H9 (cell line): ENCODE measurements around the gene SSUH2. TPM values are rescaled to one million over a fixed set of nuclear protein-coding genes. Genes with fewer than 3 reads are reported as not detected.

Source experiments
- DNase-seq: peaks from one replicate; pipeline ENCODE4 v3.0.0-alpha.2; 2017
- H2AFZ ChIP-seq: one replicate; pipeline ENCODE4 v1.6.1; 2013; ENCODE audit warnings: mild to moderate bottlenecking, low read length, control low read depth, moderate library complexity
- H2AK5ac ChIP-seq: 2 replicates; pipeline ENCODE4 v1.6.1; 2013; ENCODE audit warnings: low read length, control low read depth, mixed read lengths; ENCODE audit not compliant: insufficient read length
- H2BK120ac ChIP-seq: one replicate; pipeline ENCODE4 v1.6.1; 2013; ENCODE audit warnings: low read depth, mild to moderate bottlenecking, low read length, control low read depth, inconsistent platforms; ENCODE audit not compliant: poor library complexity, severe bottlenecking
- H2BK12ac ChIP-seq: 2 replicates; pipeline ENCODE4 v1.6.1; 2013; ENCODE audit warnings: low read length, control low read depth, mixed read lengths, low read depth; ENCODE audit not compliant: insufficient read length
- H2BK15ac ChIP-seq: 2 replicates; pipeline ENCODE4 v1.6.1; 2013; ENCODE audit warnings: low read depth, low read length, control low read depth
- H2BK20ac ChIP-seq: one replicate; pipeline ENCODE4 v1.6.1; 2013; ENCODE audit warnings: low read depth, mild to moderate bottlenecking, low read length, control low read depth, inconsistent platforms; ENCODE audit not compliant: poor library complexity, severe bottlenecking
- H2BK5ac ChIP-seq: 2 replicates; pipeline ENCODE4 v1.6.1; 2013; ENCODE audit warnings: low read length, control low read depth, mixed read lengths; ENCODE audit not compliant: insufficient read length
- H3K14ac ChIP-seq: 2 replicates; pipeline ENCODE4 v1.6.1; 2013; ENCODE audit warnings: low read length, control low read depth; ENCODE audit not compliant: insufficient read depth
- H3K18ac ChIP-seq: 2 replicates; pipeline ENCODE4 v1.6.1; 2013; ENCODE audit warnings: low read depth, mild to moderate bottlenecking, mixed read lengths, low read length, control low read depth; ENCODE audit not compliant: insufficient read length
- H3K23ac ChIP-seq: 2 replicates; pipeline ENCODE4 v1.6.1; 2013; ENCODE audit warnings: low read length, control low read depth, mixed read lengths, low read depth; ENCODE audit not compliant: insufficient read length
- H3K23me2 ChIP-seq: 2 replicates; pipeline ENCODE4 v1.6.1; 2013; ENCODE audit warnings: low read depth, mild to moderate bottlenecking, mixed read lengths, low read length, control low read depth; ENCODE audit not compliant: insufficient read length, poor library complexity, severe bottlenecking
- H3K27ac ChIP-seq: 2 replicates; pipeline ENCODE4 v1.5.1; 2013; ENCODE audit warnings: low read length, control low read depth, mixed read lengths, low read depth; ENCODE audit not compliant: insufficient read length
- H3K27me3 ChIP-seq: 2 replicates; pipeline ENCODE4 v1.6.1; 2013; ENCODE audit warnings: low read length, control low read depth, inconsistent platforms; ENCODE audit not compliant: insufficient read depth
- H3K4ac ChIP-seq: 2 replicates; pipeline ENCODE4 v1.6.1; 2013; ENCODE audit warnings: low read depth, mild to moderate bottlenecking, control low read depth, inconsistent platforms, low read length, moderate library complexity
- H3K4me1 ChIP-seq: 2 replicates; pipeline ENCODE4 v1.6.1; 2013; ENCODE audit warnings: low read length, control low read depth, inconsistent platforms; ENCODE audit not compliant: insufficient read depth
- H3K4me2 ChIP-seq: 2 replicates; pipeline ENCODE4 v1.6.1; 2013; ENCODE audit warnings: low read length, control low read depth, mixed read lengths; ENCODE audit not compliant: insufficient read length, insufficient read depth
- H3K56ac ChIP-seq: 2 replicates; pipeline ENCODE4 v1.6.1; 2013; ENCODE audit warnings: low read depth, mild to moderate bottlenecking, mixed read lengths, low read length, control low read depth; ENCODE audit not compliant: insufficient read length
- H3K79me1 ChIP-seq: 2 replicates; pipeline ENCODE4 v1.6.1; 2013; ENCODE audit warnings: low read depth, mild to moderate bottlenecking, moderate library complexity, low read length, control low read depth, inconsistent platforms; ENCODE audit not compliant: insufficient read depth, poor library complexity, severe bottlenecking
- H3K79me2 ChIP-seq: 2 replicates; pipeline ENCODE4 v1.6.1; 2013; ENCODE audit warnings: low read length, control low read depth, inconsistent platforms; ENCODE audit not compliant: insufficient read depth
- H3K9ac ChIP-seq: 2 replicates; pipeline ENCODE4 v1.6.1; 2013; ENCODE audit warnings: low read length, control low read depth, mixed read lengths; ENCODE audit not compliant: insufficient read length; ENCODE audit errors: extremely low read depth
- H3K9me3 ChIP-seq: one replicate; pipeline ENCODE4 v1.6.1; 2013; ENCODE audit warnings: low read depth, low read length, inconsistent platforms; ENCODE audit not compliant: control insufficient read depth
- H3T11ph ChIP-seq: one replicate; pipeline ENCODE4 v1.6.1; 2013; ENCODE audit warnings: mild to moderate bottlenecking, low read length, control low read depth, inconsistent platforms
- H4K20me1 ChIP-seq: one replicate; pipeline ENCODE4 v1.6.1; 2013; ENCODE audit not compliant: control insufficient read depth, insufficient read length, insufficient read depth
- H4K5ac ChIP-seq: 2 replicates; pipeline ENCODE4 v1.6.1; 2013; ENCODE audit warnings: low read depth, mild to moderate bottlenecking, mixed read lengths, low read length, control low read depth; ENCODE audit not compliant: insufficient read length
- H4K8ac ChIP-seq: replicated peaks from 2 replicates; pipeline ENCODE4 v1.6.1; 2013; ENCODE audit warnings: low read length, control low read depth, mixed read lengths, low read depth; ENCODE audit not compliant: insufficient read length
- H4K91ac ChIP-seq: 2 replicates; pipeline ENCODE4 v1.6.1; 2013; ENCODE audit warnings: low read depth, mild to moderate bottlenecking, moderate library complexity, mixed read lengths, low read length, control low read depth; ENCODE audit not compliant: insufficient read length
- H3K27ac Mint-ChIP-seq, 3 experiments: 2 replicates in 2 of 3; 3 replicates in 1 of 3; pipeline ENCODE4 v1.8.0; 2020 to 2021; ENCODE audit warnings: mixed read lengths in 3 of 3, mild to moderate bottlenecking in 1 of 3, moderate library complexity in 1 of 3
- H3K27me3 Mint-ChIP-seq: 2 replicates; pipeline ENCODE4 v1.8.0; 2021; ENCODE audit warnings: low read depth, mild to moderate bottlenecking, moderate library complexity, mixed read lengths
- H3K36me3 Mint-ChIP-seq, 3 experiments: 2 replicates in 2 of 3; 3 replicates in 1 of 3; pipeline ENCODE4 v1.8.0; 2020 to 2021; ENCODE audit warnings: low read depth in 3 of 3, mixed read lengths in 3 of 3; ENCODE audit not compliant: insufficient read depth in 1 of 3
- H3K4me1 Mint-ChIP-seq, 2 experiments: 2 replicates each; pipeline ENCODE4 v1.8.0; 2020; ENCODE audit warnings: mixed read lengths in 2 of 2
- H3K4me3 Mint-ChIP-seq, 2 experiments: 2 replicates in 1 of 2; 3 replicates in 1 of 2; pipeline ENCODE4 v1.8.0; 2020 to 2021; ENCODE audit warnings: mild to moderate bottlenecking in 2 of 2, mixed read lengths in 2 of 2, moderate library complexity in 1 of 2
- H3K9me3 Mint-ChIP-seq, 2 experiments: 2 replicates in 1 of 2; 3 replicates in 1 of 2; pipeline ENCODE4 v1.8.0; 2020; ENCODE audit warnings: mild to moderate bottlenecking in 2 of 2, mixed read lengths in 2 of 2, moderate library complexity in 1 of 2
- CTCF ChIP-seq: fragments of 200-600 bp; sonication (generic); conservative IDR thresholded peaks from 3 replicates; pipeline ENCODE4 v1.8.0; 2021; ENCODE audit warnings: antibody characterized with exemption, mild to moderate bottlenecking
- WGBS: extraction: QIAGEN DNeasy Blood & Tissue Kit; methylation state at CpG from one replicate; pipeline ENCODE4 v1.1.7; 2013; ENCODE audit warnings: missing lambda C conversion rate, low lambda C conversion rate, mixed read lengths; ENCODE audit not compliant: insufficient read length; ENCODE audit errors: extremely low coverage; 5-methylcytosine and 5-hydroxymethylcytosine counted together
- total RNA-seq: library from RNA; stranded (reverse); gene quantifications from 2 replicates; pipeline ENCODE4 v1.2.1, GENCODE V29; 2021

Gene SSUH2
- total RNA-seq, 1 experiment from 2014 or later, result 0.61 TPM

GRCh38 chr3:8647137-8647985, 2.8 kb upstream of the SSUH2 start:
- H4K5ac ChIP-seq, result no peak overlapping the region
- no peak overlapping the region for H3T11ph ChIP-seq
- H3K36me3 Mint-ChIP-seq, result no peaks in the 10 kb centered on the region
- no peak overlapping the region for H4K8ac ChIP-seq
- H3K23ac ChIP-seq, result no peak overlapping the region
- H3K23me2 ChIP-seq, result no peaks in the 10 kb centered on the region
- H4K20me1 ChIP-seq, result no peaks in the 10 kb centered on the region
- H2BK20ac ChIP-seq, result no peak overlapping the region
- H2BK120ac ChIP-seq, result no peak overlapping the region
- H2AK5ac ChIP-seq, result no peak overlapping the region
- H2BK15ac ChIP-seq, result no peak overlapping the region
- H3K4ac ChIP-seq, result no peak overlapping the region
- no peak overlapping the region for H3K4me3 Mint-ChIP-seq
- H3K56ac ChIP-seq, result no peak overlapping the region
- no peaks in the 10 kb centered on the region for H3K79me1 ChIP-seq
- H3K27me3 Mint-ChIP-seq, result peaks cover 37% of the 10 kb centered on the region
- H3K9me3 Mint-ChIP-seq, result no peaks in the 10 kb centered on the region
- no peaks in the 10 kb centered on the region for H3K27me3 ChIP-seq
- no peak overlapping the region for H2BK5ac ChIP-seq
- H3K18ac ChIP-seq, result no peak overlapping the region
- H3K9ac ChIP-seq, result no peak overlapping the region
- H4K91ac ChIP-seq, result no peak overlapping the region
- no peak overlapping the region for H3K14ac ChIP-seq
- TF ChIP-seq CTCF, result no peak
- H2BK12ac ChIP-seq, result no peak overlapping the region
- H3K79me2 ChIP-seq, result no peaks in the 10 kb centered on the region
- no peak overlapping the region for H3K4me2 ChIP-seq
- H3K4me1 ChIP-seq, result no peaks in the 10 kb centered on the region
- H3K27ac Mint-ChIP-seq, result no peak overlapping the region
- WGBS, result no CpG with 5 or more reads among the region's 12 CpGs
- H2AFZ ChIP-seq, result no peak overlapping the region
- no peak for DNase-seq
- no peaks in the 10 kb centered on the region for H3K4me1 Mint-ChIP-seq
- no peak overlapping the region for H3K27ac ChIP-seq
- no peaks in the 10 kb centered on the region for H3K9me3 ChIP-seq
